Stimulated activated CD8-positive, alpha-beta memory T cell treated with anti-CD3 and anti-CD28 coated beads, Interleukin-7, amount 100 ng/mL, for 24 hours (primary cell): ENCODE results near the gene EMD.

Source experiments
- DNase-seq: peaks from one replicate; pipeline ENCODE4 v3.0.0-alpha.2; 2020; ENCODE audit warnings: low read depth

Gene EMD

DNA sequence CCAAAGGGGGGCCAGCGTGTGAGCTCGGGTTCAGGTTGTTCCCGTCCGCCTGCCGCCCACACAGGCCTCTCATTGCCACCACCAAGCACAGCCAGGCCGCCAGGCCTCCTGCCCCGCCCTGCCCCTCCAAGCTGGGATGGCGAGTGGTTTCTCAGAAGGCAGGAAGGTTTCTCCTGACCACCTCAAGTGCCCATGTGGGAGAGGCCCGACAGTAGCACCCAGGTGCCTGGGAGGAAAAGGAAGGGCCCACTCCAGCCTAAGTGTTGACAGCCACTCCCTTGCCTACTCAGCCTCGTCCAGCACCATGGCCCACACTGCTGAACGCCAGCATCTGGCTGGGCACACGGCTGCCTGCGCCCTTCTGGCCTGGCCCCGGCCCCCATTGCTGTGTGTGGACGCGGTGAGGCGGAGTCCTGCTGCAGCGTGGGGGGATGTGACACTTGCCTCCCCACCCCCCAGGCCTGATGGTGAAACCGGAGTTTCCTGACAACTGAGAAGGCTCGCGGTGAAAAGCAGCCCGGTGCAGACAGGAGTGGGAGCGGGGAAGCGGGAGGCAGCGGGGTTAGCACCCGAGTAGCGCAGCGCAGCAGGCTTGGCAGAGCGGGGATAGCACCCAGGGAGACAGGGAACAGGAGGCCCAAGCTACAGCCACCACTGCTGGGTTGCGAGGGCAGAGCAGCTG lies 23.9 kb upstream of the EMD start:
- DNase-seq: no peak

DNA sequence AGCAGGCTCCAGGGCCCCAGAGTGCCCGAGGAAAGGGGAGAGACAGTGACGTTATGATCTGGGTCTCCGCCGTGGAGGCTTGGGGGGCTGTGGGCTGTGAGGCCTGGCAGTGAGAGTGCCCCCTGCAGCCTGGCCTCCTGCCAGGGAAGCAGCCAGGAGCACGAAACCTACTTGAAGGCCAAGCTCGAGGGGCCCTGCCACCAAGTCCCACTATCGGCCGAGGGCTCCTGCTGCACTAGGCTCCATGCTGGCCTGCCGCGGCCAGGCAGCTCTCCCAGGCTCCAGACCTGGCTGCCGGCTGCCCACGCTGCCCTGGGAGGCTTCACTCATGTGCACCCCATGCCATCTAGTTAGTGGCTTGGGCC lies 23.3 kb upstream of the EMD start:
- no peak for DNase-seq

DNA sequence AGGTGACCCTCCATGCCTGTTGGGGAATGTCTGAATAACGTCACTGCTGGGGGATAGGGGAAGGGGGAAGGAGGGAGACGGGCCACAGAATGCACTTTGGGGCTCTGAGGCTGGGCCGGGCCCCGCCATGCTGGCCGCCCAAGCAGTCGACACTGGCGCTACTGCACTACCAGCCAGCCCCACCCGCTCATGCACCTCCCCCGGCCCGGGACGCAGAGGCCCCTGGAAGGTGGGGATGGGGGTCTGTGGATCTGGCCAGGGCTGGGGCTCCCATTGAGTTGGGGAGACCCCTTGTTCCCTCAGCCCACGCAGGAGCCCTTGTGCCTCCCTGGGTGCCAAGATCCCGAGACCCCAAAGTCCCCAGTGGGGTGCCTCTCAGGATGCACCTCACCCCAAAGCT lies 22.5 kb upstream of the EMD start:
- no peak for DNase-seq

DNA sequence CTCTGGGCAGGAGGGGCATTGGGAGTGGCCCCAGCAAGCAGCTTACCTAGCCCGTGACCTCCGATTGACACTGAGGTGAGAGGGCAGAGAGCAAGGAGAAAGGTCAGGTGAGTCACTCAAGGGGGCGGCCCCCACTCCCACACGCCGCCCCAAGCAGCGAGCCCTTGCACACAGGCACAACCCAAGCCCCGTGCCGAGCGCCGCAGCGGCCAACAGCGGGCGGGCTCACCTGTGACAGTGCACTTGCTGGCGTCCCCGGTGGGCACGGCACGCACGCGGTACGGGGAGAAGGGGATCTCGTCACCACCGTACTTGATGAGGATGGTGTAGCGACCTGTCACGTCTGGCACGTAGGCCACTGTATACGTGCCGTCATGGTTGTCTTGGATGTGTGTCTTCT lies 21.9 kb upstream of the EMD start:
- no peak for DNase-seq

DNA sequence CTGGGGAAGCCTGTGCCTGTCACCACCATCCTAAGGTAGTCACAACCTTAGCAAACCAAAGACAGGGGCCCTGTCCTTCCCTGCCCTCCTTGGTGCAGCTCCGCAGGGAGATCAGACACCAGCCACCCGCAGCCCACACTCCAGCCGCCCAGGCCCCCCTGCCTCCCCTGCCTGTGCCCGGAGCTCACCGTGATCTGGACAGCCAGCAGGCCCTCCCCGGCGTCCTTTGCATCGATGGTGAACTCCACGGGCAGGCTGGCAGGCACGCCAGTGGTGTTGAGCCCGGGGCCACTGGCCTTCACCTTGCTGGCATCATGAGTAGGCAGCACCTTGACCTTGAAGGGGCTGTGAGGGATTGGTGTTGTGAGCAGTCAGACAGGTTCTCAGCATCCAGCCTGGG lies 21.1 kb upstream of the EMD start:
- DNase-seq: no peak

DNA sequence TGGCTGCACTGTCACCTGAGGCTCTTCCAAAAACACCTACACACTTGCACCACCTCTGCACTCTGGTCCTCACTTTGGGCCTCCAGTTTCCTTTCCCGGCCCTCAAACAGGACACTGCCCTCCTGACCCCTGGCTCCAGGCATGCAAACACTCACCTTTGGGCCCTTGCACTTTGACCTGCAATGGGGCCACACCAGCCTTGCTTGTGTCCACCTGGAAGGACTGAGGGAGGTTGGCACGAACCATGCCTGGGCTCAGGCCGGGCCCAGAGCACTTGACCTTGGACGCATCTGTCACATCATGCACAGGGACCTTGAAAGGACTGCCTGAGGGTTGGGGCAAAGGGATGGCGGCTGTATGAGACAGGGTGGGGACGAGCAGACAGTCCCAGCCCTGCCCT lies 20.3 kb upstream of the EMD start:
- DNase-seq: no peak

DNA sequence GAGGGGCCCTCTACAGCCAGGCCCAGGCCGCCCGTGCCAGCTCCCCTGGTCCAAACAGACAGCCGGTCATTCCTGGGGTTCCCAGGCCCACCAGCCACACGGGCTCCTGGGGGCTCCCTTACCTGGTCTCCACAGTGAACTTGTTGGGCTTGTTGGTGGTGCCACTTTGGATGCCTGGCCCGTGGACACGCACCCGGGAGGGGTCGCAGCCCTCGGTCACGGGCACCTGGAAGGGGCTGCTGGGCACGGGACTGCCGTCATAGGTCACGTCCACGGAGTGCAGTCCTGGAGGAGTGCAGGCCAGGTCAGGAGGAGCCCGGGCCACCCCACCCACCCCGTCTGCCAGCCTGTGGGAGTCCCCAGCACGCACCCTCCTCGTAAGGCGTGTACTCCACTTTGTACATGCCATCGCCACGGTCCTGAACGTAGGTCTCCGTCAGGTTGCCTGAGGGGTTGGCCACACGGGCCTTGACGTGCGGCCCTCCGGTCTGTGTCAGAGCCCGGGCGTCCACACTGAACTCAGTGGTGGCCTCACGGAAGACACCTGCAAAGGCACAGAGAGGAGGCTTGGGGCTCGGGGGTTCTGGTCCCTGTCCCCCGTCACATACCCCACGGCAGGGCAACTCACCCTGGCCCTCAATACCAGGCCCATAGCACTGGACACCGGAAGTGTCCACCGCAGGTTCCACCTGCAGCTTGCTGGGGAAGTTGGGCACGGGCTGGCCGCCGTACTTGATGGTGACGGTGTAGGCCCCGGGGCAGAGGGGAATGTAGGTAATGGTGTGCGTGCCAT lies 19.5 kb upstream of the EMD start:
- no peak for DNase-seq

DNA sequence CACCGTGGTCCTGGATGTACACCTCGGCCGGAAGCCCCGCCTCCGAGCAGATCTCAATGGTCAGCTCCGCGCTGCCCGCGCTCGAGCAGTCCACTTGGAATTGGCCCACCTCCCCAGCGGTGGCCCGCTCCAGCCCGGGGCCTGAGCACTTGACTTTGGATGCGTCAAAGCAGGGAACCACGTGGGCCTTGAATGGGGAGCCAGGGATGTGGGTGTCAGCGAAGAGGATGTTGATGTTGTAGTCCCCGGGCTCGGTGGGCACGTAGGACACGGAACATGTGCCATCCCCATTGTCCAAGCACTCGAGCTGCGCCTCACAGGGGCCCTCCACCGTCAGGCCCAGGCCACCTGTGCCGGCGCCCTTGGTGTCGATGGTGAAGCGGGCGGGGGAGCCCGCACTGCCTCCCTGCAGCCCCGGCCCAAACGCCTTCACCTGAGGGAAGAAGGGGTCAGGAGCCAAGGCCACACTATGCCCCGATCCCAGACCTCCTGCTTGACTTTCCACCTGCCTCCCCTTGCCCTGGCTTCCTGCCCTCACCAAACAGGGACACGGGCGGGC lies 18.9 kb upstream of the EMD start:
- DNase-seq: no peak

DNA sequence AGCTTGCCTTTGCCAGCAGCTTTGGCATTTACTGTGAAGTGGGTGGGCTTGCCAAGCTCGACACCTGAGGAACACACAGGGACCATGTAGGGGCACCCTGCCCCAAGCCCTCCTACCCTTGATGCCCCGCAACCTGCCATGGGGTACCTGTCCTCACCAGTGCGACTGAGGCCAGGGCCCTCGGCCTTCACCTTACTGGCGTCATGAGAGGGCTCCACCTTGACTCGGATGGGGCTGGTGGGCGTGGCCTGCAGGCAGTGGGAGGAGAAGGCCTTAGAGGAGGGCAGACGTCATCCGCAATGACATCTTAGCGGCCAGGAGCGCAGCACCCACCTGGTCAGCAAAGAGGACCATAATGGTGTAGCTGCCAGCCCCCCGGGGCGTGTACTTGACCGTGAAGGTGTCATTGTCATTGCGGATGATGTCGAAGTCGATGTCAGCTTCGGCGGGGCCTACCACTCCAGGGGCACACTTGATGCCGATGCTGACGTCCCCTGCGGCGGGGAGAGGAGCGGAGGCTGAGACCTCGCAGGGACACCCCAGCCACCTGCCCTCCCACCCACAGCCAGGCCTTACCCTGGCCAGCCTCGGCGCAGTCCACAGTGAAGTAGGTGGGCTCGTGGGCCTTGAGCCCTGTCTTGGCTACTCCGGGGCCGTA lies 16.9 kb upstream of the EMD start:
- no peak for DNase-seq

DNA sequence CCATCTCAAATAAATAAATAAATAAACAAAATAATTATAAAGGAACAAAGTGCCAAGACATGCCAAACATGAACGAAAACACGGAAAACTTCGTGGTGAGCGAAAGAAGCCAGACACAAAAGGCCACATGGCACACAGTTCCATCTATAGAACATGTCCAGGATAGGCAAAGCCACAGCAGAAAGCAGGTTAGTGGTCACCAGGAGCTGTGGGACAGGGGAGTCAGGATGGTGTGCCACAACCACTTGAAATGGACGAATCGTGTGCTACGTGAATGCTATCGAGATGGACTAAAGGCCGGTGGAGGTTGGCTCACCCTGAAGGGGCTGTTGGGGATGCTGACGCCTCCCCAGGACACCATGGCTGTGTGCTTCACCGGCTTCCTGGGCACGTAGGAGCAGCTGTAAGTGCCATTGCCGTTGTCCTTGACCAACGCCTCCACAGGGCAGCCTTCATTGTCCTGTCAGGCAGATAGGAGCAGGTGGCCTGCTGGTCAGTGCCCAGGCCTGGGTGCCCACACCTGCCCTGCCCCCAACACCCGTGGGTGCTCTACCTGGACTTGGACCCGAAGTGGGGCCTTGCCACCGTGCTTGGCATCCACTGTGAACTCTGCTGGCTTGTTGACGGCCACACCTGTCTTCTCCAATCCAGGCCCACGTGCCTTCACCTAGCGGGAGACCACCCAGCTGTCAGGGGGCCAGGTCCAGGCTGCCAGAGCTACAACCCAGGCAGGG lies 15.2 kb upstream of the EMD start:
- no peak for DNase-seq

DNA sequence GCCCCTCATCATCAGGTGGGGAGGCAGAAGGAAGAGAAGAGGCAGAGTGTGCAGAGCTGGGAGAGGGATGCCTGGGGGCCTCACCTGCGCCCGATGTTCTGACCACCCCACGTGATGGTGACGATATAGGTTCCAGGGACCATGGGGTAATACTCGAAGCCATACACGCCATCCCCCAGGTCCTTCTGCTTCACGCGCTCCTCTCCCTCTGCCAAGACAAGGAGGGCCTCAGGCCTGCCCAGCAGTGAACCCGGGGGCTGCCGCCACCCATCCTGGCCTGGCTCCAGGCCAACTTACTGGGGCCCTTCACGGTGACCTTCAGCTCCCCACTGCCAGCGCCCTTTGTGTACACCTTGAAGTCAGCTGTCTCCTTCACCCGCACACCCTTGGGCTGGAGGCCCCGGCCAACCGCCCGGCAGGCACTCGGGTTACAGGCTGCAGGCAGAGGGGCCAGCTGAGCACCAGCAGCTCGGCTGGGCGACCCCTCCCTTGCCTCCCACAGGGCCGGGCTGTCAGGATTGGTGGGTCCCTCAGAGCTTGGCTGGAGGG lies 14.0 kb upstream of the EMD start:
- DNase-seq: no peak

DNA sequence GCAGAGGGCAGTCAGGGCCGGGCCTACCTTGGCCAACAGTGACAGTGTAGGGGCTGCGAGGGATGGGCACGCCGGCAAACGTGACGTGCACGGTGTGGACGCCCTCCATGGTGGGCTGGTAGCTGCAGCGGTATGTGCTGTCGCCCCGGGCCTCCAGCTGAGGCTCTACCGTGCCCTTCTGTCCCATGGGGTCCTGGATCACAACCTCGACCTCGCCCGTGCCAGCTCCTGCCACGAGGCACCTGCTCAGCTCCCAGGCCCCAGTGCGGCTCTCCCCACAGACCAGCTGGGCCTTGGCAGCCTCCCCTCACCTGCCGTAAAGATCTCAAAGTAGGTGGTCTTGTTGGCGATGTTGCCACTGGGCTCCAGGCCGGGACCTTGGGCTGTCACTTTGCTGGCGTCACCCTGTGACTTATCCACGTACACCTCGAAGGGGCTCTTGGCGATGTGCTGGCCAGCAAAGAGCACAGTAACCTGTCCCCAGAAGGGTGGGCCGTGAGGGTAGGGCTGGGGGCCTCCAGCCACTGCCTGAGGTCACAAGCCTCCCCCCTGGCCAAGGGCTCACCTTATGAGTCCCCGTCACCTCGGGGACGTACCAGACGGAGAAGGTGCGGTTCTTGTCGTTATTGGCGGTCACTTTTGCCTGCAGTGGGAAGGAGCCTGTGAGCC lies 13.0 kb upstream of the EMD start:
- no peak for DNase-seq

DNA sequence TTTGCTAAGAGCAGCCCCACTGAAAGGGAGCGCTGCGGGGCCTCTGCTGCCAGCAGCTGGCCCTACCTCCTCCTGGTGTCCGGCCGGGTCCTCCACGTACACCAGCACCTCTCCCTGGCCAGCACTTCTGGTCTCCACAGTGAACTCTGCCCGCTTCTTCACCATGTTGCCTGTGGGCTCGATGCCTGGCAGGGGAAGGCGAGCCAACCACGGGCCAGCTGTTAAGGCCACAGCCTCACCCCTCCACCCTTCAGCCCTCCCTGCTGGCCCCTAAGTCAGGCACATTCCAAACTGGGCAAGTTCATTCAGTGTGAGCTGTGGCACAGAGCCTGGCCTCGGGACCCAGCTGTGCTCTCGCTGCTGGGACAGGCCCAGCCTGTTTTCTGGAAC lies 12.4 kb upstream of the EMD start:
- DNase-seq: no peak

DNA sequence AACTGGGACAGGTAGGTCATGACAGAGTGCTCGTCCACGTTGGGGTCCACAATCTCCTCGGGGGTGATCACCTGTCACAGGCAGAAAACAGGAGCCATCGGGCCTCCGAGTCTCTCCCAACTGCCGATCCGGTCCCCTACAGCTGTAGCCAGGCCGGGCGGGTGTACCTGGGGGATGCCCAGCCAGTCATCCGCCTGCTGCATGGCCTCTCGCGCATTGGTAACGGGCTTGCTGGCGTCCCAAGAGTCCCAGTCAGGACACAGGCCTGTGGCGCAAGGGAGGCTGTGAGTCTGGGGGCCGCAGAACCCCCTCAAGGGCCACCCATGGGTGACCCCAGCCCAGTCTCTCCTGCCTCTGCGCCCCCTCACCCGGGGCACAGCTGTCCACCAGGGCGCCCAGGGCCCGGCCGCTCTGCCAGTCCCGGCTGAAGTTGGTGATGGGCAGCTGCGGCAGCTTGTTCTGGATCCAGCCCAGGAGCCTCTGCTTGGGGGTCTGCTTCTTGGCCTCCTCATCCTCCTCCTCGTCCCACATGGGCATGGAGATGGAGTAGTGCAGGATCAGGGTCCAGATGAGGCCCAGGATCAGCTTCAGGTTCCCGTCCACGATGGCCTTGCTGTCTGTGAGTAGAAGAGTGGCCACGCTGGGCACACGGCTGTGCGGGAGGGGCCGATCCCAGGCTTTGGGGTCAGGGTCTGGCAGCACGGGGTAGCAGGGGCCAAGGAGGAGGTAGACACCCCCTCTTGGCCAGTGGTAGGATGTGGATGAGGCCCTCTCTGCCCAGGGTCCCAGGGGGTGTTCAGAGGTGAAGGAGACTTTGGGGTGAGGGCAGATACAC lies 11.4 kb upstream of the EMD start:
- no peak for DNase-seq

DNA sequence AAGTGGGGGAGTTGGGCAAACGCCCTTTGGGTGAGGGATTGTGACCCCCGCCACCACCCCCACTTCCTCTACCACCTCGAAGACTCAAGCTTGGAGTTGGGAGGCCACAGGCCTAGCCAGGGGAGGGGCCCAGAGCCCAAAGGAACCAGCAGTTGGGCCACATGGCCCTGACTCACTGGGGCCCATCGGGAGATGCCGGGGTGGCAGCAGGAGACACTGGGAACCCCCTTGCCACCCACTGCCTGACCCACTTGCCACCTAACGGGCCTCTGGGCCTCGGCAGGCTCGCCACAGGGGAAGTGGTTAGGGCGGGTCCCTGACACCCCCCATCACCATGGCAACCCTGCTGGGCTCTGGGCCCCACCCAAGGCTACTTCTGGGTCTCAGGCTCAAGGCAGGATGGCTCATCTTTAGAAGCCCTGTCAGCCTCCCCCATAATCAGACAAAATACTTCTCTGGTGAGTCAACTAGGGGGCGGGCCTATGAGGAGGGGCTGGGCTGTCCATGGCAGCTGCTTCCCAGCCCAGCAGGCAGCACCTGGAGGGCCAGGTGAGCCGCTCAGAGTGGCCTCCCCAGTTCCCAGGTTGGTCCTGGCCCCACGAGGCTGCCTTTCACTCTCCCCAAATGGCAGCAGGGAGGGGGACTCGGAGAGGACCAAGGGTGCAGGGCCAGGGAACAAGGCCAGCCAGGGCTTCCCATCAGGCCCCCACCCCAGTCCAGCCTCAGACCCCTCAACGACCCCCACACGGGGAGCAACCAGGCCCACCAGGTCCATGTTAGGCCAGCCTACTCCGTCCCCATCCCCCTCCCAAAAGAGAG lies 10.3 kb upstream of the EMD start:
- peak; percentile 79 for DNase-seq

DNA sequence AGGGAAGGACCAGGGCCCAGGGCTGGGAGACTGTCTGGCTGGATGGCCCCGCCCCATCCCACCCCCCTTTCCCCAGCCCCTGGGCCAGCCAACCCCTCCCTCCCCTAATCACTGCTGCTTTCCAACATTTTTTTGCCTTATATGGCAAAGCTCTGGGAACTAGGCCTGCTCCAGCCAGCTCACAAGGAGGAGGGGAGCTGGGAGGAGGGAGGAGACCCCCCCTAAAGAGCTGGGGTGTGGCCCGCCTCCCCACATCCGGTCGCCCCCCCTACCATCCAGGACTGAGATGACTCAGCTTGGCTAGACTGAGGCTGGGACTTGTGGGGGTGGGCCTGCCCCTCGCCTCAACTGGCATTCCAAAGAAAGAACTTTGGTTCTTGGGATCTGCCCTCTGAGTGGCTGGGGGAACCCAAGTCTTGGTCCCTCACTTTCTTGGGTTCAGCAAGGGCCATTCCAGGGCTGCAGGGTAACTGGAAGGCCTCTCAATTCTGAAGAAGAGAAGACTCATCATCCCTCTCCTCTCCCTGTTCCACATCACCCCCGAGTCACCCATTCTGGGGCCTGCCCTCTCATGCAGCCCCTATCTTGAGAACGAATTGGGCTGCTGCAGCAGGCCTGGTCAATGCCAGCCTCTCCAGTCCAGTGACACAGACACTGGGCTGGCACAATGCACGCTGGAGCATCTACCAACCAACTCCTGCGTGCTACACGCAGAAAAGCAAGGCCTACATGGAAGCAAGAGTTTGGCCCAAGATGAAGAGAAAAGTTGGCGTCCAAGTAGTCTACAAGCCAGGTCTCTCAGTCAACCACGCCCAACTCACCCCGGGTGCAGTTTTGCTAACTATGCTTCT lies 9.4 kb upstream of the EMD start:
- DNase-seq: peak; percentile 50

DNA sequence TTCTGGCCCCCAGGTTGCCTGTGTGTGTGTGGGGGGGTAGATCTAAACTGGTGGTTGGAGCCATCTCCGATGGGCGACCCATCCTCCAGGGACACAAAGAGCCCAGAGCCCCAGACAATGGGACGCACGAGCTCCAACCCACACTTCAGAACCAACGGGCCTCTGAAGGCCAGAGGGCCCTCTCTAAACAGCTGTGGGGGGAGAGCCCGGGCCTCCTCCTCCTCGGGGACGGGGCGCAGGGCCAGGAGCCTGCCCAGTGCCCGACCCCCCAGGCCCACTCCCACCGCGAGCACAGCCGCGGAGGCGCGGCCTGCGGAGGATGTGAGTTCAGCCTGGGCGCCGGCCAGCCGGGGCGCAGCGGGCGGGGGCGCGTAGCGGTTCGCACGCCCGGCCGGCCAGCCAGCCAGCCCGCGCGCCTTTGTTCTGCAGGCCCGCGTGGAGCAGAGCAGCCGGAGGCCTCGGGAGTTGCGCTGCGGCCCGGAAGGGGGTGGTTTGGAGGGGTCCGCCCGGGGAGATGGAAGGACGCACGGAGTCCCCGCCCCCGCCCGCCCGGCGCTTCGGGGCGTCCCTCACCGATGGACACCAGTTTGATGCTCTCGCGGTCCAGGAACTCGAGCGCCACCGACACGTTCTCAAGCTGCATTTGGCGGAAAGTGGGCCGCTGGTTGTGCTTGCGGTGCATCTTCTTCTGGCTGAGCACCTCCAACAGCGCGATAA lies 8.6 kb upstream of the EMD start:
- DNase-seq: no peak
